H9 (cell line): Measurements from ENCODE around the gene DNAJC24. TPM values are rescaled to one million over a fixed set of nuclear protein-coding genes. Genes with fewer than 3 reads are reported as not detected.

Experiments used
- DNase-seq: peaks from one replicate; pipeline ENCODE4 v3.0.0-alpha.2; 2017
- H2AFZ ChIP-seq: one replicate; pipeline ENCODE4 v1.6.1; 2013; ENCODE audit warnings: mild to moderate bottlenecking, low read length, control low read depth, moderate library complexity
- H2AK5ac ChIP-seq: 2 replicates; pipeline ENCODE4 v1.6.1; 2013; ENCODE audit warnings: low read length, control low read depth, mixed read lengths; ENCODE audit not compliant: insufficient read length
- H2BK120ac ChIP-seq: one replicate; pipeline ENCODE4 v1.6.1; 2013; ENCODE audit warnings: low read depth, mild to moderate bottlenecking, low read length, control low read depth, inconsistent platforms; ENCODE audit not compliant: poor library complexity, severe bottlenecking
- H2BK12ac ChIP-seq: 2 replicates; pipeline ENCODE4 v1.6.1; 2013; ENCODE audit warnings: low read length, control low read depth, mixed read lengths, low read depth; ENCODE audit not compliant: insufficient read length
- H2BK15ac ChIP-seq: 2 replicates; pipeline ENCODE4 v1.6.1; 2013; ENCODE audit warnings: low read depth, low read length, control low read depth
- H2BK20ac ChIP-seq: one replicate; pipeline ENCODE4 v1.6.1; 2013; ENCODE audit warnings: low read depth, mild to moderate bottlenecking, low read length, control low read depth, inconsistent platforms; ENCODE audit not compliant: poor library complexity, severe bottlenecking
- H2BK5ac ChIP-seq: 2 replicates; pipeline ENCODE4 v1.6.1; 2013; ENCODE audit warnings: low read length, control low read depth, mixed read lengths; ENCODE audit not compliant: insufficient read length
- H3K14ac ChIP-seq: 2 replicates; pipeline ENCODE4 v1.6.1; 2013; ENCODE audit warnings: low read length, control low read depth; ENCODE audit not compliant: insufficient read depth
- H3K18ac ChIP-seq: 2 replicates; pipeline ENCODE4 v1.6.1; 2013; ENCODE audit warnings: low read depth, mild to moderate bottlenecking, mixed read lengths, low read length, control low read depth; ENCODE audit not compliant: insufficient read length
- H3K23ac ChIP-seq: 2 replicates; pipeline ENCODE4 v1.6.1; 2013; ENCODE audit warnings: low read length, control low read depth, mixed read lengths, low read depth; ENCODE audit not compliant: insufficient read length
- H3K23me2 ChIP-seq: 2 replicates; pipeline ENCODE4 v1.6.1; 2013; ENCODE audit warnings: low read depth, mild to moderate bottlenecking, mixed read lengths, low read length, control low read depth; ENCODE audit not compliant: insufficient read length, poor library complexity, severe bottlenecking
- H3K27ac ChIP-seq: 2 replicates; pipeline ENCODE4 v1.5.1; 2013; ENCODE audit warnings: low read length, control low read depth, mixed read lengths, low read depth; ENCODE audit not compliant: insufficient read length
- H3K27me3 ChIP-seq: 2 replicates; pipeline ENCODE4 v1.6.1; 2013; ENCODE audit warnings: low read length, control low read depth, inconsistent platforms; ENCODE audit not compliant: insufficient read depth
- H3K4ac ChIP-seq: 2 replicates; pipeline ENCODE4 v1.6.1; 2013; ENCODE audit warnings: low read depth, mild to moderate bottlenecking, control low read depth, inconsistent platforms, low read length, moderate library complexity
- H3K4me1 ChIP-seq: 2 replicates; pipeline ENCODE4 v1.6.1; 2013; ENCODE audit warnings: low read length, control low read depth, inconsistent platforms; ENCODE audit not compliant: insufficient read depth
- H3K4me2 ChIP-seq: 2 replicates; pipeline ENCODE4 v1.6.1; 2013; ENCODE audit warnings: low read length, control low read depth, mixed read lengths; ENCODE audit not compliant: insufficient read length, insufficient read depth
- H3K56ac ChIP-seq: 2 replicates; pipeline ENCODE4 v1.6.1; 2013; ENCODE audit warnings: low read depth, mild to moderate bottlenecking, mixed read lengths, low read length, control low read depth; ENCODE audit not compliant: insufficient read length
- H3K79me1 ChIP-seq: 2 replicates; pipeline ENCODE4 v1.6.1; 2013; ENCODE audit warnings: low read depth, mild to moderate bottlenecking, moderate library complexity, low read length, control low read depth, inconsistent platforms; ENCODE audit not compliant: insufficient read depth, poor library complexity, severe bottlenecking
- H3K79me2 ChIP-seq: 2 replicates; pipeline ENCODE4 v1.6.1; 2013; ENCODE audit warnings: low read length, control low read depth, inconsistent platforms; ENCODE audit not compliant: insufficient read depth
- H3K9ac ChIP-seq: 2 replicates; pipeline ENCODE4 v1.6.1; 2013; ENCODE audit warnings: low read length, control low read depth, mixed read lengths; ENCODE audit not compliant: insufficient read length; ENCODE audit errors: extremely low read depth
- H3K9me3 ChIP-seq: one replicate; pipeline ENCODE4 v1.6.1; 2013; ENCODE audit warnings: low read depth, low read length, inconsistent platforms; ENCODE audit not compliant: control insufficient read depth
- H3T11ph ChIP-seq: one replicate; pipeline ENCODE4 v1.6.1; 2013; ENCODE audit warnings: mild to moderate bottlenecking, low read length, control low read depth, inconsistent platforms
- H4K20me1 ChIP-seq: one replicate; pipeline ENCODE4 v1.6.1; 2013; ENCODE audit not compliant: control insufficient read depth, insufficient read length, insufficient read depth
- H4K5ac ChIP-seq: 2 replicates; pipeline ENCODE4 v1.6.1; 2013; ENCODE audit warnings: low read depth, mild to moderate bottlenecking, mixed read lengths, low read length, control low read depth; ENCODE audit not compliant: insufficient read length
- H4K8ac ChIP-seq: replicated peaks from 2 replicates; pipeline ENCODE4 v1.6.1; 2013; ENCODE audit warnings: low read length, control low read depth, mixed read lengths, low read depth; ENCODE audit not compliant: insufficient read length
- H4K91ac ChIP-seq: 2 replicates; pipeline ENCODE4 v1.6.1; 2013; ENCODE audit warnings: low read depth, mild to moderate bottlenecking, moderate library complexity, mixed read lengths, low read length, control low read depth; ENCODE audit not compliant: insufficient read length
- H3K27ac Mint-ChIP-seq, 3 experiments: 2 replicates in 2 of 3; 3 replicates in 1 of 3; pipeline ENCODE4 v1.8.0; 2020 to 2021; ENCODE audit warnings: mixed read lengths in 3 of 3, mild to moderate bottlenecking in 1 of 3, moderate library complexity in 1 of 3
- H3K27me3 Mint-ChIP-seq: 2 replicates; pipeline ENCODE4 v1.8.0; 2021; ENCODE audit warnings: low read depth, mild to moderate bottlenecking, moderate library complexity, mixed read lengths
- H3K36me3 Mint-ChIP-seq, 3 experiments: 2 replicates in 2 of 3; 3 replicates in 1 of 3; pipeline ENCODE4 v1.8.0; 2020 to 2021; ENCODE audit warnings: low read depth in 3 of 3, mixed read lengths in 3 of 3; ENCODE audit not compliant: insufficient read depth in 1 of 3
- H3K4me1 Mint-ChIP-seq, 2 experiments: 2 replicates each; pipeline ENCODE4 v1.8.0; 2020; ENCODE audit warnings: mixed read lengths in 2 of 2
- H3K4me3 Mint-ChIP-seq, 2 experiments: 2 replicates in 1 of 2; 3 replicates in 1 of 2; pipeline ENCODE4 v1.8.0; 2020 to 2021; ENCODE audit warnings: mild to moderate bottlenecking in 2 of 2, mixed read lengths in 2 of 2, moderate library complexity in 1 of 2
- H3K9me3 Mint-ChIP-seq, 2 experiments: 2 replicates in 1 of 2; 3 replicates in 1 of 2; pipeline ENCODE4 v1.8.0; 2020; ENCODE audit warnings: mild to moderate bottlenecking in 2 of 2, mixed read lengths in 2 of 2, moderate library complexity in 1 of 2
- CTCF ChIP-seq: fragments of 200-600 bp; sonication (generic); conservative IDR thresholded peaks from 3 replicates; pipeline ENCODE4 v1.8.0; 2021; ENCODE audit warnings: antibody characterized with exemption, mild to moderate bottlenecking
- WGBS: extraction: QIAGEN DNeasy Blood & Tissue Kit; methylation state at CpG from one replicate; pipeline ENCODE4 v1.1.7; 2013; ENCODE audit warnings: missing lambda C conversion rate, low lambda C conversion rate, mixed read lengths; ENCODE audit not compliant: insufficient read length; ENCODE audit errors: extremely low coverage; 5-methylcytosine and 5-hydroxymethylcytosine counted together
- total RNA-seq: library from RNA; stranded (reverse); gene quantifications from 2 replicates; pipeline ENCODE4 v1.2.1, GENCODE V29; 2021

Gene DNAJC24
- total RNA-seq, 1 experiment from 2014 or later, result 16.7 TPM

- no peaks in the 10 kb centered on the region for H3K27me3 Mint-ChIP-seq
- Histone ChIP-seq H2AFZ (no peak overlapping the region), H2BK20ac (no peak overlapping the region), H3K23me2 (no peaks in the 10 kb centered on the region), H2BK5ac (no peak overlapping the region), H2BK15ac (no peak overlapping the region), H3T11ph (no peak overlapping the region), H2AK5ac (no peak overlapping the region), H3K23ac (no peak overlapping the region), H4K20me1 (no peaks in the 10 kb centered on the region), H3K9me3 (no peaks in the 10 kb centered on the region), H4K5ac (no peak overlapping the region), H4K8ac (no peak overlapping the region), H3K27ac (no peak overlapping the region), H3K4me1 (no peaks in the 10 kb centered on the region; the same call in 1 of the 2 replicates), H3K14ac (no peak overlapping the region), H3K4ac (no peak overlapping the region), H3K56ac (no peak overlapping the region), H2BK12ac (no peak overlapping the region), H3K79me2 (no peaks in the 10 kb centered on the region), H3K18ac (no peak overlapping the region), H4K91ac (no peak overlapping the region), H3K9ac (no peak overlapping the region), H3K4me2 (no peak overlapping the region), H2BK120ac (no peak overlapping the region), H3K79me1 (no peaks in the 10 kb centered on the region), H3K27me3 (no peaks in the 10 kb centered on the region)
- no CpG with 5 or more reads among the region's 2 CpGs for WGBS
- peaks cover 14 to 24% of the 10 kb centered on the region in 2 experiments for H3K4me1 Mint-ChIP-seq
- no peak overlapping the region; a peak in 1 of 7 replicates for H3K27ac Mint-ChIP-seq
- H3K4me3 Mint-ChIP-seq, result no peak overlapping the region
- DNase-seq, result no peak
- no peaks in the 10 kb centered on the region for H3K9me3 Mint-ChIP-seq
- no peak for TF ChIP-seq CTCF
- no peaks in the 10 kb centered on the region for H3K36me3 Mint-ChIP-seq
Observed at GRCh38 chr11:31437742-31438435, 68.2 kb downstream of the DNAJC24 start.
